GM12878 (cell line): ENCODE results near the gene TNRC6C. TPM values are rescaled to one million over a fixed set of nuclear protein-coding genes. Genes with fewer than 3 reads are reported as not detected.

Experiments used
- BHLHE40 ChIP-seq, 2 experiments: fragments of 450-650 bp in 1 of 2; IDR thresholded peaks; 2 replicates each; pipeline ENCODE4 v1.6.1; 2011 to 2017; ENCODE audit warnings: low read depth in 2 of 2, borderline replicate concordance in 1 of 2, improper control_type of control experiment in 1 of 2, low read length in 1 of 2, mild to moderate bottlenecking in 1 of 2
- CREM ChIP-seq: IDR thresholded peaks from 2 replicates; pipeline ENCODE4 v1.6.1; 2014; ENCODE audit warnings: antibody characterized with exemption, low read depth
- GATAD2B ChIP-seq: fragments of 450-650 bp; conservative IDR thresholded peaks from 2 replicates; pipeline ENCODE4 v1.6.1; 2017; ENCODE audit warnings: low read depth, mild to moderate bottlenecking, moderate library complexity
- IKZF2 ChIP-seq, 2 experiments: fragments of 450-650 bp; IDR thresholded peaks; 2 replicates each; pipeline ENCODE4 v1.6.1; 2017; ENCODE audit warnings: mild to moderate bottlenecking in 2 of 2, moderate library complexity in 2 of 2
- LARP7 ChIP-seq: fragments of 450-650 bp; IDR thresholded peaks from 2 replicates; pipeline ENCODE4 v1.6.1; 2017; ENCODE audit warnings: mild to moderate bottlenecking
- MEF2A ChIP-seq: IDR thresholded peaks from 2 replicates; pipeline ENCODE4 v1.6.1; 2011; ENCODE audit warnings: low read depth, mild to moderate bottlenecking, low read length, moderate library complexity; ENCODE audit not compliant: insufficient read depth
- MTA3 ChIP-seq: IDR thresholded peaks from 2 replicates; pipeline ENCODE4 v1.6.1; 2012; ENCODE audit warnings: low read length, inconsistent platforms, borderline replicate concordance
- NFYB ChIP-seq: IDR thresholded peaks from 2 replicates; pipeline ENCODE4 v1.6.1; 2011; ENCODE audit warnings: low read depth, mild to moderate bottlenecking, low read length, improper control_type of control experiment, moderate library complexity; ENCODE audit not compliant: insufficient read depth
- POLR2A ChIP-seq: IDR thresholded peaks from 2 replicates; pipeline ENCODE4 v1.6.1; 2011; ENCODE audit warnings: low read depth, mild to moderate bottlenecking, low read length
- SUZ12 ChIP-seq: fragments of 200-600 bp; sonication (generic); IDR thresholded peaks from one replicate; pipeline ENCODE4 v1.6.1; 2018; ENCODE audit warnings: antibody characterized with exemption, mild to moderate bottlenecking; ENCODE audit not compliant: unreplicated experiment
- TBL1XR1 ChIP-seq: IDR thresholded peaks from 2 replicates; pipeline ENCODE4 v1.6.1; 2012; ENCODE audit warnings: low read depth, low read length, improper control_type of control experiment
- polyA plus RNA-seq, 11 experiments: library from polyadenylated mRNA; depleted of rRNA in 4 of 11; unstranded in 6 of 11; stranded (reverse) in 5 of 11; fragments of >200 nt; fragmentation: Nextera tagmentation in 4 of 11; fragmentation: Illumina TruSeq in 1 of 11; extraction: Ambion mirVana in 4 of 11; extraction: Trizol in 1 of 11; gene quantifications; 1 replicate in 1 of 11; 2 replicates in 10 of 11; pipeline versions ENCODE4 v1.2.1 to v1.2.3, GENCODE V29; 2011 to 2016; ENCODE audit warnings: inconsistent platforms in 2 of 11, missing spikeins in 2 of 11, low read depth in 1 of 11
- total RNA-seq, 4 experiments: library from RNA; depleted of rRNA in 3 of 4; stranded (reverse); fragments of >200 nt in 3 of 4; fragmentation: Illumina TruSeq in 1 of 4; extraction: Trizol in 1 of 4; gene quantifications; 2 replicates each; pipeline versions ENCODE4 v1.2.1 to v1.2.3, GENCODE V29; 2013 to 2021
- TF ChIP-seq, protein P1 (sequence below): fragments of 450-650 bp; IDR thresholded peaks from 2 replicates; pipeline ENCODE4 v1.6.1; 2018; ENCODE audit warnings: mild to moderate bottlenecking, low read depth, moderate library complexity; ENCODE audit not compliant: partially characterized antibody
- TF ChIP-seq, protein P2 (sequence below): fragments of 450-650 bp; IDR thresholded peaks from 2 replicates; pipeline ENCODE4 v1.6.1; 2016; ENCODE audit warnings: mild to moderate bottlenecking, moderate library complexity, borderline replicate concordance
- TF ChIP-seq, protein P3 (sequence below): IDR thresholded peaks from 2 replicates; pipeline ENCODE4 v1.6.1; 2011; ENCODE audit warnings: borderline replicate concordance, low read depth, mild to moderate bottlenecking, moderate library complexity, mixed read lengths, low read length; ENCODE audit not compliant: insufficient read depth; ENCODE audit errors: extremely low read length
- TF ChIP-seq, protein P4 (sequence below): IDR thresholded peaks from 2 replicates; pipeline ENCODE4 v1.6.1; 2011; ENCODE audit warnings: borderline replicate concordance, low read depth, mild to moderate bottlenecking, moderate library complexity, low read length; ENCODE audit not compliant: insufficient read depth, poor library complexity, severe bottlenecking
- TF ChIP-seq, protein P5 (sequence below): IDR thresholded peaks from 2 replicates; pipeline ENCODE4 v1.6.1; 2012; ENCODE audit warnings: low read depth, low read length, improper control_type of control experiment

Gene TNRC6C
- total and polyA plus RNA-seq, 10 of the 15 experiments (the other 5 are each of a cell fraction or from before 2014, with no cell fraction given) = 0.40 to 6.1 (median 0.96) TPM

DNA sequence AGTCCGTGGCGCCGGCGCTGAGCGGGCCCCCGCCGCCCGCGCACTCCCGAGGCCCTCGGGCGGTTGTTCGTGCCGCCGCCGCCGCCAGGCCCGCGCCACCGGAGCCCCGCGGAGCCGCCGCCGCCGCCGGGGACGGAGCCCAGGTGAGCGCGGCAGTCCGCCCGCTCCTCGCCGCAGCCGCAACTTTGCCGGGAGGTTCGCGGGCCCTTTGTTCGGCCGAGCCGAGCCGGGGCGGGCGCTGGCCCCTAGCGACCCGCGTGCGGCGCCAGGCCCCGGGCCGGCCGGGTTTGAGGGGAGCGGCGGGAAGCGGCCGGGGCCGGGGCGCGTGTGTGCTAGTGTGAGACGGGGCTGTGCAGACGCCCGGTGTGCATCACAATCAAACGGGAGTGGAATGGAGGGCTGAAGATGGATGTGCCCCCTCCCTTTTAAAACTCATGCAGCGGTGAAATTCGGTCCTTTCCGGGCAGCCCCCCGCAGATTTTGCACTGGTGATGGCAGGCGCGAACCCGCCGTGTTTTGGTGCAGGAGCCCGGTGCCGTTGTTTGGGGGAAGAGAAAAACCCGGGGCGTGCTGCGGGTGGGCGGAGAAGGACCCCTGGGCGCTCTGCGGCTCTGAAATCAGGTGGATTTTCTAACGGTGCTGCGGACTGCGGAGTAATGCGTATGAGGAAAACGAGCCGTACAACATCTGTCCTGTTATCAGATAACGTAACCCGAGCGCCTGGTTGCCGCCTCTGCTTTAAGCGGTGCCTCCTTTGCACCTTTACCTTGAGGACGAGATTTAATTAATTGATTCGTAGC lies 823 bp downstream of the TNRC6C start (continued):
- TF ChIP-seq, protein P1, sequence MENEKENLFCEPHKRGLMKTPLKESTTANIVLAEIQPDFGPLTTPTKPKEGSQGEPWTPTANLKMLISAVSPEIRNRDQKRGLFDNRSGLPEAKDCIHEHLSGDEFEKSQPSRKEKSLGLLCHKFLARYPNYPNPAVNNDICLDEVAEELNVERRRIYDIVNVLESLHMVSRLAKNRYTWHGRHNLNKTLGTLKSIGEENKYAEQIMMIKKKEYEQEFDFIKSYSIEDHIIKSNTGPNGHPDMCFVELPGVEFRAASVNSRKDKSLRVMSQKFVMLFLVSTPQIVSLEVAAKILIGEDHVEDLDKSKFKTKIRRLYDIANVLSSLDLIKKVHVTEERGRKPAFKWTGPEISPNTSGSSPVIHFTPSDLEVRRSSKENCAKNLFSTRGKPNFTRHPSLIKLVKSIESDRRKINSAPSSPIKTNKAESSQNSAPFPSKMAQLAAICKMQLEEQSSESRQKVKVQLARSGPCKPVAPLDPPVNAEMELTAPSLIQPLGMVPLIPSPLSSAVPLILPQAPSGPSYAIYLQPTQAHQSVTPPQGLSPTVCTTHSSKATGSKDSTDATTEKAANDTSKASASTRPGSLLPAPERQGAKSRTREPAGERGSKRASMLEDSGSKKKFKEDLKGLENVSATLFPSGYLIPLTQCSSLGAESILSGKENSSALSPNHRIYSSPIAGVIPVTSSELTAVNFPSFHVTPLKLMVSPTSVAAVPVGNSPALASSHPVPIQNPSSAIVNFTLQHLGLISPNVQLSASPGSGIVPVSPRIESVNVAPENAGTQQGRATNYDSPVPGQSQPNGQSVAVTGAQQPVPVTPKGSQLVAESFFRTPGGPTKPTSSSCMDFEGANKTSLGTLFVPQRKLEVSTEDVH = no peak
- TF ChIP-seq NFYB (no peak), BHLHE40 (IDR thresholded peaks at IDR 0.05; ENCODE audit: borderline replicate concordance in 1 of 2, low read depth in 2 of 2, low read length in 1 of 2) (peak in 1 of 2 experiments; percentile 19; a peak in 1 of 4 replicates), MEF2A (no peak), CREM (no peak), MTA3 (no peak), TBL1XR1 (no peak), LARP7 (0 out of 2 replicates have a peak, but pooled peaks have one; percentile 22), POLR2A (0 out of 2 replicates have a peak, but pooled peaks have one; percentile 7), GATAD2B (peak; percentile 34), IKZF2 (IDR thresholded peaks at IDR 0.05) (no peak), SUZ12 (peak; percentile 18)
- TF ChIP-seq, protein P2, sequence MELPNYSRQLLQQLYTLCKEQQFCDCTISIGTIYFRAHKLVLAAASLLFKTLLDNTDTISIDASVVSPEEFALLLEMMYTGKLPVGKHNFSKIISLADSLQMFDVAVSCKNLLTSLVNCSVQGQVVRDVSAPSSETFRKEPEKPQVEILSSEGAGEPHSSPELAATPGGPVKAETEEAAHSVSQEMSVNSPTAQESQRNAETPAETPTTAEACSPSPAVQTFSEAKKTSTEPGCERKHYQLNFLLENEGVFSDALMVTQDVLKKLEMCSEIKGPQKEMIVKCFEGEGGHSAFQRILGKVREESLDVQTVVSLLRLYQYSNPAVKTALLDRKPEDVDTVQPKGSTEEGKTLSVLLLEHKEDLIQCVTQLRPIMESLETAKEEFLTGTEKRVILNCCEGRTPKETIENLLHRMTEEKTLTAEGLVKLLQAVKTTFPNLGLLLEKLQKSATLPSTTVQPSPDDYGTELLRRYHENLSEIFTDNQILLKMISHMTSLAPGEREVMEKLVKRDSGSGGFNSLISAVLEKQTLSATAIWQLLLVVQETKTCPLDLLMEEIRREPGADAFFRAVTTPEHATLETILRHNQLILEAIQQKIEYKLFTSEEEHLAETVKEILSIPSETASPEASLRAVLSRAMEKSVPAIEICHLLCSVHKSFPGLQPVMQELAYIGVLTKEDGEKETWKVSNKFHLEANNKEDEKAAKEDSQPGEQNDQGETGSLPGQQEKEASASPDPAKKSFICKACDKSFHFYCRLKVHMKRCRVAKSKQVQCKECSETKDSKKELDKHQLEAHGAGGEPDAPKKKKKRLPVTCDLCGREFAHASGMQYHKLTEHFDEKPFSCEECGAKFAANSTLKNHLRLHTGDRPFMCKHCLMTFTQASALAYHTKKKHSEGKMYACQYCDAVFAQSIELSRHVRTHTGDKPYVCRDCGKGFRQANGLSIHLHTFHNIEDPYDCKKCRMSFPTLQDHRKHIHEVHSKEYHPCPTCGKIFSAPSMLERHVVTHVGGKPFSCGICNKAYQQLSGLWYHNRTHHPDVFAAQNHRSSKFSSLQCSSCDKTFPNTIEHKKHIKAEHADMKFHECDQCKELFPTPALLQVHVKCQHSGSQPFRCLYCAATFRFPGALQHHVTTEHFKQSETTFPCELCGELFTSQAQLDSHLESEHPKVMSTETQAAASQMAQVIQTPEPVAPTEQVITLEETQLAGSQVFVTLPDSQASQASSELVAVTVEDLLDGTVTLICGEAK = no peak
- TF ChIP-seq, protein P3, sequence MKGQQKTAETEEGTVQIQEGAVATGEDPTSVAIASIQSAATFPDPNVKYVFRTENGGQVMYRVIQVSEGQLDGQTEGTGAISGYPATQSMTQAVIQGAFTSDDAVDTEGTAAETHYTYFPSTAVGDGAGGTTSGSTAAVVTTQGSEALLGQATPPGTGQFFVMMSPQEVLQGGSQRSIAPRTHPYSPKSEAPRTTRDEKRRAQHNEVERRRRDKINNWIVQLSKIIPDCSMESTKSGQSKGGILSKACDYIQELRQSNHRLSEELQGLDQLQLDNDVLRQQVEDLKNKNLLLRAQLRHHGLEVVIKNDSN = no peak
- TF ChIP-seq, protein P4, sequence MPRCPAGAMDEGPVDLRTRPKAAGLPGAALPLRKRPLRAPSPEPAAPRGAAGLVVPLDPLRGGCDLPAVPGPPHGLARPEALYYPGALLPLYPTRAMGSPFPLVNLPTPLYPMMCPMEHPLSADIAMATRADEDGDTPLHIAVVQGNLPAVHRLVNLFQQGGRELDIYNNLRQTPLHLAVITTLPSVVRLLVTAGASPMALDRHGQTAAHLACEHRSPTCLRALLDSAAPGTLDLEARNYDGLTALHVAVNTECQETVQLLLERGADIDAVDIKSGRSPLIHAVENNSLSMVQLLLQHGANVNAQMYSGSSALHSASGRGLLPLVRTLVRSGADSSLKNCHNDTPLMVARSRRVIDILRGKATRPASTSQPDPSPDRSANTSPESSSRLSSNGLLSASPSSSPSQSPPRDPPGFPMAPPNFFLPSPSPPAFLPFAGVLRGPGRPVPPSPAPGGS = no peak
- TF ChIP-seq, protein P5, sequence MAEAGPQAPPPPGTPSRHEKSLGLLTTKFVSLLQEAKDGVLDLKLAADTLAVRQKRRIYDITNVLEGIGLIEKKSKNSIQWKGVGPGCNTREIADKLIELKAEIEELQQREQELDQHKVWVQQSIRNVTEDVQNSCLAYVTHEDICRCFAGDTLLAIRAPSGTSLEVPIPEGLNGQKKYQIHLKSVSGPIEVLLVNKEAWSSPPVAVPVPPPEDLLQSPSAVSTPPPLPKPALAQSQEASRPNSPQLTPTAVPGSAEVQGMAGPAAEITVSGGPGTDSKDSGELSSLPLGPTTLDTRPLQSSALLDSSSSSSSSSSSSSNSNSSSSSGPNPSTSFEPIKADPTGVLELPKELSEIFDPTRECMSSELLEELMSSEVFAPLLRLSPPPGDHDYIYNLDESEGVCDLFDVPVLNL = no peak
